Measurements from ENCODE around the gene GRK1.

- TF ChIP-seq EZH2 (IDR thresholded peaks at IDR 0.05) (no peak), POLR2AphosphoS5 (IDR thresholded peaks at IDR 0.05; ENCODE audit: borderline replicate concordance, low read depth, low read length) (peak; percentile 26; the same call in 1 of the 2 replicates)
These were observed 19.4 kb upstream of the GRK1 start for GRCh38 chr13:113647351-113648215.

Measured in SK-N-MC (cell line).